Prostate gland (tissue), 2 donors: ENCODE data around the gene XDH.

ENCODE experiments used
- POLR2A ChIP-seq: fragments of 450-650 bp; IDR thresholded peaks from one replicate; pipeline ENCODE4 v1.6.1; 2016; ENCODE audit warnings: antibody characterized with exemption, mild to moderate bottlenecking
- POLR2AphosphoS5 ChIP-seq: sonication (generic); formaldehyde crosslinking; IDR thresholded peaks from one replicate; pipeline ENCODE4 v1.6.1; 2017; ENCODE audit warnings: antibody characterized with exemption
- TF ChIP-seq, protein P1 (sequence below), 4 experiments: fragments of 200-600 bp in 2 of 4; fragments of 450-650 bp in 2 of 4; sonication (generic) in 2 of 4; IDR thresholded peaks; 1 replicate in 3 of 4; 2 replicates in 1 of 4; pipeline ENCODE4 v1.5.1; 2016 to 2019; ENCODE audit warnings: antibody characterized with exemption in 4 of 4, mild to moderate bottlenecking in 2 of 4, moderate library complexity in 2 of 4

DNA sequence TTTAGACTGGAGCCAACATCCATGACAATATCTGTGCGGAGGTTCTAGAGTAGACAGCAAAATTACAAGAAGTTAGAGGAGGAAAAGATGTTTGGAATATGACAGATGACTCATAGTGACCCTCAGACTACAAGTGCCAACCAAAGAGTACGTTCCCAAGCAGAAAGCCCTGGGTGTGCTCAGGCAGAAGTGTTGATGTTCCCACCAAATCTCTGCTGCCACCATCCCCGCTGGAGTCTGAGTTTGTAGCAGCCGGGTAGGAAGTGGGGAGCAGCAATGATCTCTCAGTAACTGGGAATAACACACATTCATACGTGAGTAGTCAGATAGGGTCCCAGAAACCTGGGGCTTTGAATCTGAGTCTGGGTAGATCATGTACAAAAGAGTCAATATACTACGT lies 73.2 kb downstream of the XDH start:
- TF ChIP-seq POLR2A = no peak
- TF ChIP-seq, protein P1, sequence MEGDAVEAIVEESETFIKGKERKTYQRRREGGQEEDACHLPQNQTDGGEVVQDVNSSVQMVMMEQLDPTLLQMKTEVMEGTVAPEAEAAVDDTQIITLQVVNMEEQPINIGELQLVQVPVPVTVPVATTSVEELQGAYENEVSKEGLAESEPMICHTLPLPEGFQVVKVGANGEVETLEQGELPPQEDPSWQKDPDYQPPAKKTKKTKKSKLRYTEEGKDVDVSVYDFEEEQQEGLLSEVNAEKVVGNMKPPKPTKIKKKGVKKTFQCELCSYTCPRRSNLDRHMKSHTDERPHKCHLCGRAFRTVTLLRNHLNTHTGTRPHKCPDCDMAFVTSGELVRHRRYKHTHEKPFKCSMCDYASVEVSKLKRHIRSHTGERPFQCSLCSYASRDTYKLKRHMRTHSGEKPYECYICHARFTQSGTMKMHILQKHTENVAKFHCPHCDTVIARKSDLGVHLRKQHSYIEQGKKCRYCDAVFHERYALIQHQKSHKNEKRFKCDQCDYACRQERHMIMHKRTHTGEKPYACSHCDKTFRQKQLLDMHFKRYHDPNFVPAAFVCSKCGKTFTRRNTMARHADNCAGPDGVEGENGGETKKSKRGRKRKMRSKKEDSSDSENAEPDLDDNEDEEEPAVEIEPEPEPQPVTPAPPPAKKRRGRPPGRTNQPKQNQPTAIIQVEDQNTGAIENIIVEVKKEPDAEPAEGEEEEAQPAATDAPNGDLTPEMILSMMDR (IDR thresholded peaks at IDR 0.05) = no peak
- TF ChIP-seq POLR2AphosphoS5 = no peak
